GM18508 (cell line): ENCODE measurements around the gene MEIOB.
"Not testable (repeated sequence)": the region's sequence is repeated elsewhere in the genome, so short reads cannot be mapped to it uniquely, and the experiment has no call there.

ENCODE experiments used
- ATAC-seq: cut with Tn5 transposase; IDR thresholded peaks from one replicate; pipeline ENCODE4 v1.9.1; 2021; ENCODE audit warnings: moderate number of reproducible peaks; ENCODE audit not compliant: insufficient read depth, unreplicated experiment

The MEIOB gene

DNA sequence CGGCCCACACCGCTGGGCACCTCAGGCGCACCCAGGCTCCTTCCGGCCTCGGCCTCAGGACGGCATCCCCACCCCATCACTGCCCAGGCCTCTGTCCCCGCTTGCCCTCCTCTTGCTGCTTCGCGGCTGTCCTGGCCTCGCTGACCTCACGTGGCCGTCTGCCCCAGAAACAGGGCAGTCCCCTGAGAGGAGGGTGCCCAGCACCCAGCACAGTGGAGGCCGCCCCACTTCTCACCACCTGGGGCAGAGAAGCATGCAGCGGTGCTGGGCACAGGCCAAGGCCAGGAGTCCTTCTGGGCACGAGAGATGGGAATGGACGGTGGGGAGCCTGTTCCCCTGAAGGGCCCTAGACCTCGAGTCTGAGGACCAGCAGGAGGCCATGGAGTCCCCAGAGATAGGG is 54.2 kb downstream of the MEIOB start:
- no peak for ATAC-seq

DNA sequence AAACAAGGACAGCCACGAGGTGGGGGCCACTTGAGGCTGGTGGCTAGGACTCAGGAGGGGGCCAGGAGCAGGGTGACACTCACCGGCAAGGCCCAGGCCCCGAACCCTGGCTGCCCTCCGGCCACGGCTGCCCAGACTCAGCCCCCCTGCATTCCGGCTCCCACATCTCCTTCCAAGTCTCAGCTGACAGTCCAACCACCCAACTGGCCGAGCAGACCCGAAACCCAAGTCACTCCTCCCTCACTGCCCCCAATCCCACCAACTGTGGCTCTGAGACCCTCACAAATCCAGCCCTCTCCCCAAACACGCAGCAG is 54.7 kb downstream of the MEIOB start:
- ATAC-seq = no peak

DNA sequence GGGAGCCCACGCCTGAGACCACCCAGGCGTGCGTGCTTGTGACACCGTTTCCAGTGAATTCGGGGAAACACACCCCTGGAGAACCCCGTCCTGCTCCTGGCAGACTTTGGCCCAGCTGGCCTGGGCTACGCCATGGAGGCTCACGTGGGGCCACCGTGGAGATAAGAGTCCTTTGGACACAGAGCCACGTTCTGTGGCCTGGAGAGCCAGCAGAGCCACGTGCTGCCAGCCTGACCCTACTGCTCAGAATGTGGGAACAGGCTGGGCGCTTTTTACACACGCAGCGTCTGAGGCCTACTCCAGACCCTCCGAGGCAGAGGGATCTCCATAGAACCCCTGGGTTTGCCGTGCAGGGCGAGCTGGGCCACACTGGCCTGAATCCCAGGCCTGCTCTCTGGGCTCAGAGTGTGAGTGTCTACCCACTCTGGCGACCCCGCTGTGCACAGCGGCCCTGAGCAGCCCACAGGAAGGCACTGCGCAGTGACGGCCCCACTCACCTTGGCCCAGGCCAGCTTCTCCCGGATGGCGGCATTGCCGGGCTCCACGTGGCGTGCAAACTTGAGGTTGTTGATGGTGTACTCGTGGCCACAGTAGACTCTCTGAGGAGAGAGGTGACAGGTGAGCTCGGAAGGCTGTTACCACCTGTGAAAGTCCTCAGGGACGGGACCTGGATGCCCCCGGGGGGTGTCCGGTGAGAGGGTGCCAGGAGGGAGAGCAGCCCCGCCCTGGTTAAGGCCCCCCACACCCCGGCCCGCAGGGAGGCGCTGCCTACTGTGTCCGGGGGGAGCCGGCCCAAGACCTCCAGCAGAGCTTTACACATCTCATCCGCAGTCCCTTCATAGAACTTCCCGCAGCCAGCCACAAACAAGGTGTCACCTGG is 55.3 kb downstream of the MEIOB start:
- ATAC-seq = no peak

DNA sequence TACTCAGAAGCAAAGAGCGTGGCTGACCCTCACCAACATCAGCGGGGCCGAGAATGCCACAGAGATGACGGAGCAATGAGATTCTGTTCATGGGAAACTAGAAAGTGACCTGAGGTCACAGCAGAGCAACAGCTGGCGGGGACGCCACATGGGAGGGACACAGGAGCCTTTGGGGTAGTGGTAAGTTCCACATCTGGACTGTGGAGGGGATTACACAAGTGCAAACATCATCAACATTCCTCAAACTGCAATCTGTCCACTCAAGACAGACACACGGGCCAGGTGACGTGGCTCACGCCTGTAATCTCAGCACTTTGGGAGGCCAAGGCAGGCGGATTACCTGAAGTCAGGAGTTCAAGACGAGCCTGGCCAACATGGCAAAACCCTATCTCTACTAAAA is 56.5 kb downstream of the MEIOB start:
- no peak for ATAC-seq

DNA sequence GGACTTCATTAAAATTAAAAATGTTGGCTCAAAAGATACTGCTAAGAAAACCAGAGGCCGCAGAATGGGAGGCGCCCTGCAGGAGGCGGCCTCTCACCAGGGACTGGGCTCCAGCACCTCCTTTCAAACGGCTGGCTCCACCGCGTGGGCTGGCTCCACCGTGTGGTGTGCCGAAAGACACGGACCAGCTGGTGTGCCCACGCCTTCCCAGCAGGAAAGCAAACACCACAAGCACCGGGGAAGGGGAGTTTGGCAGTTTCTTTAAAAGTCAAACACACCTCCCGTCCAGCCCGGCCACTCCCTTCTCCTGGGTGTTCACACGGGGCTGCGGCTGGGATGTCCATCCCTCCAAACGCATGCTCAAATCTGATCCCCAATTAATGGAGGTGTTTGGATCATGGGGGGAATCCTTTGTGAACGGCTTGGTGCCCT is 59.2 kb downstream of the MEIOB start:
- no peak for ATAC-seq

DNA sequence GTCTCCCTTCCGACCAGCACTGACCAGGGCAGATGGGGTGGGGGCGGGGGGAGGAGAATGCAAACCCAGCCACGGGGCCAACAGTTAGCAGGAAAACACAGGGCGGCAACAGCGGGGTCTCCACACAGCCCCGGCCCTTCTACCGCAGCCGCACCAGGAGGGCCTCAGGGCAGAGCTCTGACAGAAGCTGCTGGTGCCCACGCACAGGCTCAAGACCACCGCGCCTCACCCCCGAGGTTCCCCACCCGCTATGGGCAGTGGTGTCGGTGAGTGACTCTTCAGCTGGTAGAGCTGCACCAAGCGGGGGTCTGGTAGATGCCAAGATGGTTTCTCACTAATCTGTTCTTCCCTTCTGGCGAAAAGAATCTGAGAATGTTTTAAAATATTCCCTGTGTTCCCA is 61.4 kb downstream of the MEIOB start:
- ATAC-seq = no peak

DNA sequence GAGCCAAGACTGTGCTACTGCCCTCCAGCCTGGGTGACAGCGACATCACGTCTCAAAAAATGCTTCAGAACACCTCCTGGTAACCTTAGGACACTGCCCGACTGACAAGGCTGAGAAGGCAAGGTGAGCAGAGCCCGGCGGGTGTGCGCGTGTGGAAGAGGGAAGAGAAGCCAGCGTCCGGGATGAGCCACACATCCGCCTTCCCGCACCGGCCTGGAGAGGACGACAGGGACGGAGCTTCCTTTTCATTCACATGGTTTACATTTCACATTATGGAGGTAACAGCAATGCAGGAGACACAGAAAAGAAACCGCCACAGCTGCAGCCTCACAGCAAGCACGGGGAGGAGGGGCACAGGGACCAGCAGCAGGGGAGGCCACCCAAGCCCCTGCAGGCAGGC is 61.9 kb downstream of the MEIOB start:
- no peak for ATAC-seq

DNA sequence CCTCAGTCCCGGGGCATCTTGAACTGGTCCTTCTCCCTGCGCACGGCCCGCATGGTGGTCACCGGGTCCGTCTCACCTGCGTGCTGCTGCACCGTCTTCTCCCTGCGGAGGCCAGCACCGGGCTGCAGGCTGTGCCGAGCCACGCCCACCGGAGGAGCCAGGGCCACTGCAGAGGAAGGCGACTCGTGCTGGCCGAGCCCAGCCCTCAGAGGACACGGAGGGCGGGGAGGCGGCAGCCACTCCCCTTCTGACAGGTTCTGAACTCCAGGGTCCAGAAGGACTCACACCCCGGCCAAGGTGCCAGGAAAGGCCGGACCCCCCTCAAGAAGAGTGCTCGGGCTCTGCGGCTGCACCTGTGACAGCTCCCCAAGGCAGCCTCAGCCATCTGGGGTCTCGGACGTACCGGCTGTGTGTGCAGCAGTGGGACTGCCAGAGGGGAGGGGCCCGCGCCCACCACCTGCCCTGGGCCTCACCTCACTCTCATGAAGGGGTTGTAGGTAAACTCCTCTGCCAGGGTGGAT is 62.6 kb downstream of the MEIOB start:
- ATAC-seq = no peak

DNA sequence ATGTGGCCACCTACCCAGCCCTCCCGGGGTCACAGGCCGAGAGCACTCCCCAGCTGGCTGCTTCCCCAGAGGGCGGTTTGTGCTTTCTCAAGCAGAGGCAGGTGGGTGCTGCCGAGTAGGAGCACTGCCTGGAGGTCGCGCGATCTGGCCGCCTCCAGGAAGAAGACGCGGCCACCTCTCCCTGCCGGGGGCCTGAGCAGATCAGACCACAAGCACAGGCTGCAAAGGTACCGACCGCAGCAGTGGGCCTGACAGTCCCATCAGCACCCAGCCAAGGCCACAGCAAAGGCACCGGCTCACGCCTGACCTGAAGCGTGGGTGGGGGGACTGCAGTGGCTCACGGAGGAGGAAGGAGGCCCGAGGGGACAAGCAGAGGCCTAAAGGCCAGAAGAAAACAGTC is 63.3 kb downstream of the MEIOB start:
- ATAC-seq = no peak

DNA sequence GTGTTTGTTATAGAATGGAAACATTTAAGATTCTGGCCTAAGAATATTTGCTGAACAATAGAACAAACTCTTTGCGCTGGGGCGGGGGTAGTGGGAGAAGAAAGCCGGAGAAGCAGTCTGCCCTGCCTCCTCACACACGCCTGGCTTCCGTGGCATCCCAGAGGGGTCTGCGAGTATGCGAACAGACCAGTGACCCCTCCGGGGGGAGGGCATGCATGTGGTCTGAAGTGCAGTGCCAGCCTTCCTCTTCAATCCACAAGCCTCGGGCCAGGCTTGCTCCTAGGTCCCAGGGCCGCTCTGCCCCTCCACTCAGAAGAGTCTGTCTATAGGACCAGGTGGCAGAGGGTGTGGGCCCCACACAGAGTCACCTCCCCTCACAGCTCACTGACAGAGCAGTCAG is 64.3 kb downstream of the MEIOB start:
- ATAC-seq = no peak

DNA sequence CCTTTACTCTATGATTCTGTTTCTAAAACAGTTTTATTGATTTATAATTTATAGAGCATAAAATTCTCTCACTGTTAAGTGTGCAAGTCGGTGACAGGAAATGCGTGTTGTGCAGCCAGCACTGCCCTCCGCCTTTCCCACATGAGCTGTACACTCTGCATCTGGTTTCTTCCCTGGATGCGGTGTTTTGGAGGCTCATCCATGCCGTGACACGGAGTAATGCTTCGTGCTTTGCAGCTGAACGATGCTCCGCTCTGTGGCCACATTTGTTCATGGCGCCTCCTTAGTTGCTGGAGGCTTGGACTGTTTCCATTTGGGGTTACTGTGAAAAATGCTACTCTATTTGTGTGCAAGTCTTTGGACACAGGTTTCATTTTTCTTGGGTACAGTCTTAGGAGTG is 71.3 kb downstream of the MEIOB start:
- no peak for ATAC-seq

DNA sequence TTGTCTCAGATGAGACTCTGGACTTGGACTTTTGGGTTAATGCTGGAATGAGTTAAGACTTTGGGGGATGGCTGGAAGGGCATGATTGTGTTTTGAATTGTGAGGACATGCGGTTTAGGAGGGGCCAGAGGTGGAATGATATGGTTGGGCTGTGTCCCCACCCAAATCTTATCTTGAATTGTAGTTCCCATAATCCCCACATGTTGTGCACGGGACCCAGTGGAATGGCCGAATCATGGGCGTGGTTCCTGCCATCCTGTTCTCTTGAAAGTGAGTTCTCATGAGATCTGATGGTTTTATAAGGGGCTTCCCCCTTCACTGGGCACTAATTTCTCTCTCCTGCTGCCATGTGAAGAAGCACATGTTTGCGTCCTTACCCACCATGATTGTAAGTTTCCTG is 72.7 kb downstream of the MEIOB start:
- ATAC-seq = not testable (repeated sequence)

DNA sequence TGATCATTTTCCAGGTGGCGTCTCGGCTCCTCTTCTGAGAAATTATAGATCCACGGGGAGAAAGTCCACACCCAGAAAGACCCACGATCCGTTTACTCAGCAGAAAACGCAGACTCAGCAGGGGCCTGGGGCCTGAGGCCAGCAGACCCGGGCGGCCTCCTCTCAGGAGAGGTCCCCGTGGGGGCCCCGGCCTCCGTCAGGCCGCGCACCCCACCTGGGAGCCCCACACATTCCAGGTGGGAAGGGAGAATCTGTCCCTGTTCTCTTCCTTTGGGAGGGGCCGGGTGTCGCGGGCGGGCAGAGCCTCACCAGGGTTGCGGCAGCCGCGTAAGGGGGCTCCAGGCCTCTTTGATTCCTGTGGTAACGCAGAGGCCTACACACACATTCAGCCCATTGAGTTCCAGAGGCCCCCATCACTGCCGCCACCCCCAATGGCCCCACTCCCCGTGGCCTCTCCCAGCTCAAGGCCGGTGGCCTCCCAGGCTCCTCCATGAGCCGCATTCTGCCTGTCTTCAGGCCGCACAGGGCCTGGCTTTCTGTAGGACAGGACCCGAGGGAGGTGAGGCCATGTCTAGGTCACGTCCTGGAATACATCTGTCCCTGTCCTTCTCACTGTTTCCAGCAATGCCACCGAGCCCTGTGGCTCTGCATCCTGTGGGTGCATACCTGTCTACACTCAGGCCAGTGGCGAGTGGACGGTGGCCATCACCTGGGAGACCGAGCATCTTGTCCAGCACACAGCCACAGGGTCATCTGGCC is 76.9 kb downstream of the MEIOB start:
- ATAC-seq = no peak

DNA sequence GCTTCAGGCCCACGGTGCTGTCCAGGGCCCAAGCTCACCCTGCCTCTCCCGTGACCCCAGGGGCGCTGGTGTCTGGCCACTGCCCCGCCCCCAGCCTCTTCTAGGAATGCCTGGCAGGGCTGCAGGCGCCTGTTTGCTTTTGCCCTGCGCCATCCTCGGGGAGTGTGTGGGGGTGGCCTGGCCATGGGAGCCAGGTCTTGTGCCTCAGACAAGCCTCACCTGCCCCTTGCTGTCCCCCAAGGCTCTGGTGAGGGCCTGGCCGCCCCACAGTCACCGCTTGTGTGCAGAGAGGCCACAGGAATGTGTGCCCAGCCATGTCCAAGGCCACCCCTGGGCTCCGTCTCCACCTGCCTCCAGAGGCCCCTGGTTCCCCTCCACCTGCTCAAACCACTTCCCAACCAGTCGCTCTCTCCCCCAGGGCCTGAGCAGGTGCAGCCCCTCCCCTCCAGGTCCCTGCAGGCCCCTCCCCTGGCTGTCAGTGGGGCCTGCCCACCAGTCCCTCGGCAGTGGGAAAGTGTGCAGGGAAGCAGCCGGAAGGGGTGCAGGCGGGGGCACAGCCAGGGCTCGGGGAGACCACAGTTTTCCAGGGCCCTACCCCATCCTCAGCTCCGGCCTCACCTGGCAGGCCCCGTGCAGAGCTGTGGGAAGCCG is 77.6 kb downstream of the MEIOB start:
- no peak for ATAC-seq

DNA sequence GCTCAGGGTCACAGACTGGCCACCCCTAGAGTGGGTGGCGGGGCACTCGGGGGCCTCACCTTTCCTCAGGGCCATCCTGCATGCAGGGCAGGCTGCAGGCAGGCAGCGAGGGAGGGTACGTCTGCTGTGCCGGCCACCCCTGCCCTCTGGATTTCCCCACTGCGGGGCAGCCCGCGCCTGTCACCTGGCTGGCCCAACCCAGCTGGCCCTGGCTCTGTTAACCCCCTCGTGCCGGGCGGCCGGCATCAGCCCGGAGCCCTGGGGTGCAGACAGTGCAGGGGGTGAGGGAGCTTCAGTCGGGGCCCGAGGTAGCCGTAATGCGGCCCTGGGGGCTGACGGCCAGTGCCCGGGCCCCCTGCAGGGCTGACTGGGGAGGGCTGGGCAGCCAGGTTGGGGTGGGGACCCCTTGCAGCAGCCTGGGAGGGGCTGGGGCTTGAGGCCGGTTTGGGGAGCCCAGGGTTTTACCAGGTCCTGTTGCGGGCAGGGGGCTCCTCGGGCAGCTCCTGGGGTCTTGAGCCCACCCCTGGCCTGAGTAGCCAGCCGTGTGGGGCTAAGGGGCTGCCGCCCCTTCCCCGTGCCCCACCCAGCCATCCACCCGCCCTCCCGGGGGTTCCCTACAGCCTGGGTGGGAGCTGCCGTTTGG is 78.3 kb downstream of the MEIOB start, which contains the start of gene IGFALS:
Gene IGFALS, minus strand, starts transcription at position 128 of the 643 bp plus-strand sequence. Its CDS starts 53 bp downstream, at position 75.
- ATAC-seq = no peak

DNA sequence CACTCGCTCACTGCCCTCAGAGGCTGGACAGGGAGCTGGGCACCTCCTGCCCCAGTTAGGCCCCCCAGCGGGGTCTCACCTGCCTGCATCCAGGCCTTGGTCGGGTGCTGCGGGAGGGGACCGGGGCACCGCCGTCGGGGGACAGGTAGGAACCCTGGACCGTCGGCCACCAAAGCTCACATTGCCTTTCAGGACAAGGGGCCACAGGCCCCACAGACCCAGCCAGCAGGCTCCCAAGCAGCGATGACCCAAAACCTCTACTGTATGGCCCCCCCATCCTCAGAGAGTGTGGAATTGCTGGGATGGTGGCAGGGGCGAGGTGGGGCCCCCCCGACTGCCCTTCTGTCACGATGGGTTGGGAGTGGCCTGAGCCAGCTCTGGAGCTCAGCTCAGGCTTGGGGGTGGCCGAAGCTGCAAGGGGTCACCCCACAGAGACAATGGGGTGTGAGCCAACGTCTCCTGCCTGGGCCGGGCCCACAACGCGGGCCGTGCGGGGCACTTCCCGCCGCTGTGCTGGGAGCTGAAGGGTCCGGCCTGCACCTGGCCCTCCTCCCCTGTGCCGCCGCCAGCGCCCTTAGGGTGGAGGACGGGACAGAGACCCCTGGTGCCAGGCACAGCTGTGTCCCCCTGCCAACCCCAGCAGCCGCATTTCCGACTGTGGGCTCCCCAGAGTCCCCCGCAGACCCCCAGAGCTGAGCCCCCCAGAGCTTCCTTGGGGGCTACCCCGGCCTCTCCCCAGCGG is 79.0 kb downstream of the MEIOB start:
- no peak for ATAC-seq

DNA sequence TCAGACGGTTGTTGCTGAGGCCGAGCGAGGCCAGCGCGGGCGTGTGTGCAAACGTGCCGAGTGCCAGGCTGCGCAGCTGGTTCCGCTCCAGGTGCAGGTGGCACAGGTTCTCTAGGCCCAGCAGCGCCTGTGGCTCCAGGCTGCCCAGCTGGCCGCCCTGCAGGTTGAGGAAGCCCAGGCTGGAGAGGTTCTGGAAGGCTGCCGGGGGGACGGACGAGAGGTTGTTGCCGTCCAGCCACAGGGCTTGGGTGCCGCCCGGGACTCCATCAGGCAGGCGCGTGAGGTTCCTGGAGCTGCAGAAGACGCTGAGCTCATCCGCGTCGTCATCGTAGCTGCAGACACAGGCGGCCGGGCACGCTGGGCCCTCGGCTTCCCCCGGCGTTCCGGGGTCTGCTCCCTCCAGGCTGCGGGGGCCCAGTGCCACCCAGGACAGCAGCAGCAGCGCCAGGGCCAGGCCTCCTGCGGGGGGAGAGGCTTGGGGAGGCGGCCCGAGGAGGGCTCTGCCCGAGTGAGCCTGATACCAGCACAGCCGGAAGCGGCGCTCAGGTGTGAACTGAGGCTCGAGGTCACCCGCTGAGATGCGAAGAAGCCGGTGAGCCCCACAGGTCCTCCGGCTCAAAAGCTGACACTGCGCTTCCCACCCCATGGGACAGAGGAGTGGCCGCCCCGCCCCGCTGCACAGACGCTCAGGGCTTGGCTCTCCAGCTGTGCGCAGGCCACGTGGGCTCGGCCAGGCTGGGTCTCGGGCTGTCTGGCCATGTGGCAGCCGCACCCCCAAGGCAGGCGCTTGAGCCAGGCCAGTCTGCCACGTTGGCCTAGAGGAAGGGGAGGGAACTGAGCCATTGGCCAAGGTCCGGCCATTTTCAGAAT is 79.8 kb downstream of the MEIOB start:
- no peak for ATAC-seq

DNA sequence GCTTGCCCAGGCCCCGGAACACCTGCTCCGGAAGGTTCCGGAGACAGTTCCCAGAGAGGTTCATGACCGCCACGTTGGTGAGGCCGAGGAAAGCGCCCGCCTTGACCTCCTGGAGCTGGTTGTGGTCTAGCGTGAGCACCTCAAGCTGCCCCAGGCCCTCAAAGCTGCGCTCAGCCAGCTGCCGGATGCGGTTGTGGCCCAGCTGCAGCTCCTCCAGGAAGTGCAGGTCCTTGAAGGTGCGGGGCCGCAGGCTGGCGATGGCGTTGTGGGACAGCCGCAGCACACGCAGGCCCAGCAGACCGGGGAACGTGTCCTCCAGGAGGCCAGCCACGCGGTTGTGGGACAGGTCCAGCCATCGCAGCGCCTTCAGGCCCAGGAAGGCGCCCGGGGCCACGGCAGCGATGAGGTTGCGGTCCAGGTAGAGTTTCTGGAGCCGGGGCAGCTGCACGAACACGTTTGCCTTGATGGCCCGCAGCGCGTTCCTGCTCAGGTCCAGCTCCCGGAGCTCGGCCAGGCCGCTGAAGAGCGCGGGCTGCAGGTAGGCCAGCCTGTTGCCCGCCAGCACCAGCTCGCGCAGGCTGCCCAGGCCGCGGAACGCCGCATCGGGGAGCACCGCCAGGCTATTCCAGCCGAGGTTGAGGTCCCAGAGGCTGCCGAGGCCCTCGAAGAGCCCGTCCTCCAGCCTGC is 80.6 kb downstream of the MEIOB start:
- ATAC-seq = no peak
